HCT116 (cell line): ENCODE measurements around the gene GPR171. TPM values are rescaled to one million over a fixed set of nuclear protein-coding genes. Genes with fewer than 3 reads are reported as not detected.

Source experiments
- ATAC-seq: fragments of 200-7000 bp; cut with Tn5 transposase; 2 replicates; pipeline ENCODE4 v1.9.1; 2020; ENCODE audit warnings: mild to moderate bottlenecking, moderate library complexity
- BruUV-seq: library from RNA; stranded (reverse); fragments of 400-500 nt; replicated peaks from 2 replicates; lab custom pipeline; 2021; lab: Mats Ljungman, UMichigan
- CTCF ChIA-PET: fragments of 300-600 bp; sonication (Branson Sonifier 250); formaldehyde crosslinking; loops from one replicate; lab custom pipeline; 2021; ENCODE audit warnings: antibody characterized with exemption; lab: Charles Lee
- POLR2A ChIA-PET: fragments of 300-600, 350-600 bp; sonication (Branson Sonifier 250); formaldehyde crosslinking; loops from one replicate; lab custom pipeline; 2021; ENCODE audit warnings: antibody characterized with exemption; lab: Charles Lee
- RAD21 ChIA-PET, 2 experiments: fragments of 300-600 bp; sonication (Branson Sonifier 250); formaldehyde crosslinking; loops; one replicate each; lab custom pipeline; 2023; ENCODE audit warnings: low total read pairs in 2 of 2; ENCODE audit not compliant: uncharacterized antibody in 2 of 2, unreplicated experiment in 2 of 2, low non-redundant PET in 1 of 2; lab: Charles Lee
- DNase-seq: peaks from one replicate; pipeline ENCODE4 v3.0.0-alpha.2; 2010; ENCODE audit warnings: low read depth, low spot score
- H2AFZ ChIP-seq: fragments of 200-600 bp; shearing (Covaris generic), sonication (generic); 2 replicates; pipeline ENCODE4 v1.6.1; 2017; ENCODE audit warnings: low read depth, mixed run types, mixed read lengths, antibody characterized with exemption, low read length; ENCODE audit not compliant: poor library complexity, severe bottlenecking
- H3K27ac ChIP-seq: 2 replicates; pipeline ENCODE4 v1.5.1; 2012; ENCODE audit warnings: low read depth, low read length
- H3K27me3 ChIP-seq: fragments of 200-600 bp; sonication (generic); 2 replicates; pipeline ENCODE4 v1.6.1; 2016; ENCODE audit warnings: mixed run types, low read length, mixed read lengths; ENCODE audit not compliant: insufficient read depth
- H3K36me3 ChIP-seq, 2 experiments: fragments of 200-500 bp in 1 of 2; fragments of 200-600 bp in 1 of 2; sonication (Bioruptor generic) in 1 of 2; sonication (generic) in 1 of 2; 2 replicates each; pipeline versions ENCODE4 v1.5.1 to v1.6.1; 2014 to 2016; ENCODE audit warnings: low read length in 2 of 2, inconsistent platforms in 1 of 2, mixed read lengths in 1 of 2, mixed run types in 1 of 2; ENCODE audit not compliant: insufficient read depth in 2 of 2, control insufficient read depth in 1 of 2
- H3K4me1 ChIP-seq, 2 experiments: fragments of 200-600 bp in 1 of 2; sonication (generic) in 1 of 2; 2 replicates each; pipeline versions ENCODE4 v1.5.1 to v1.6.1; 2012 to 2017; ENCODE audit warnings: low read length in 2 of 2, inconsistent platforms in 1 of 2, mild to moderate bottlenecking in 1 of 2, mixed read lengths in 1 of 2, mixed run types in 1 of 2, moderate library complexity in 1 of 2; ENCODE audit not compliant: insufficient read depth in 2 of 2, control insufficient read depth in 1 of 2
- H3K4me2 ChIP-seq: fragments of 200-600 bp; sonication (generic); 2 replicates; pipeline ENCODE4 v1.6.1; 2017; ENCODE audit warnings: mixed run types, low read length, mixed read lengths
- H3K4me3 ChIP-seq, 2 experiments: fragments of 200-600 bp in 1 of 2; sonication (generic) in 1 of 2; replicated peaks in 1 of 2; 2 replicates each; pipeline ENCODE4 v1.5.1; 2011 to 2016; ENCODE audit warnings: low read length in 2 of 2, control low read depth in 1 of 2, low read depth in 1 of 2, mild to moderate bottlenecking in 1 of 2, mixed read lengths in 1 of 2, mixed run types in 1 of 2
- H3K79me2 ChIP-seq: fragments of 200-600 bp; sonication (generic); 2 replicates; pipeline ENCODE4 v1.6.1; 2017; ENCODE audit warnings: mild to moderate bottlenecking, mixed run types, low read length, moderate library complexity, mixed read lengths; ENCODE audit not compliant: insufficient read depth
- H3K9ac ChIP-seq: fragments of 200-600 bp; sonication (generic); 2 replicates; pipeline ENCODE4 v1.6.1; 2016; ENCODE audit warnings: low read length, mixed read lengths
- H3K9me2 ChIP-seq: fragments of 200-600 bp; sonication (generic), shearing (Covaris generic); 2 replicates; pipeline ENCODE4 v1.6.1; 2017; ENCODE audit warnings: mixed run types, mild to moderate bottlenecking, moderate library complexity; ENCODE audit not compliant: insufficient read depth
- H3K9me3 ChIP-seq, 2 experiments: fragments of 200-500 bp in 1 of 2; fragments of 200-600 bp in 1 of 2; sonication (Bioruptor generic) in 1 of 2; sonication (generic) in 1 of 2; 2 replicates each; pipeline ENCODE4 v1.6.1; 2014 to 2017; ENCODE audit warnings: low read length in 2 of 2, mixed read lengths in 2 of 2, inconsistent platforms in 1 of 2, low read depth in 1 of 2, mild to moderate bottlenecking in 1 of 2, mixed run types in 1 of 2, moderate library complexity in 1 of 2; ENCODE audit not compliant: control insufficient read depth in 1 of 2, insufficient read depth in 1 of 2
- H4K20me1 ChIP-seq: fragments of 200-600 bp; sonication (generic), shearing (Covaris generic); 2 replicates; pipeline ENCODE4 v1.6.1; 2017; ENCODE audit warnings: mixed run types, mild to moderate bottlenecking, moderate library complexity; ENCODE audit not compliant: insufficient read depth
- CEBPB ChIP-seq: IDR thresholded peaks from 2 replicates; pipeline ENCODE4 v1.6.1; 2012; ENCODE audit warnings: low read depth
- ELF1 ChIP-seq: IDR thresholded peaks from 2 replicates; pipeline ENCODE4 v1.6.1; 2012; ENCODE audit warnings: low read depth, borderline replicate concordance
- EZH2 ChIP-seq: fragments of 200-600 bp; sonication (generic); IDR thresholded peaks from 2 replicates; pipeline ENCODE4 v1.6.1; 2017; ENCODE audit warnings: antibody characterized with exemption, mixed run types
- EZH2phosphoT487 ChIP-seq: fragments of 200-600 bp; IDR thresholded peaks from 2 replicates; pipeline ENCODE4 v1.6.1; 2018; ENCODE audit warnings: antibody characterized with exemption, borderline replicate concordance
- JUND ChIP-seq: IDR thresholded peaks from 2 replicates; pipeline ENCODE4 v1.6.1; 2012
- POLR2AphosphoS5 ChIP-seq: IDR thresholded peaks from 2 replicates; pipeline ENCODE4 v1.6.1; 2011; ENCODE audit warnings: mild to moderate bottlenecking, low read depth, low read length, moderate library complexity
- RAD21 ChIP-seq: IDR thresholded peaks from 2 replicates; pipeline ENCODE4 v1.6.1; 2012; ENCODE audit warnings: low read depth, mild to moderate bottlenecking
- SIN3A ChIP-seq: IDR thresholded peaks from 2 replicates; pipeline ENCODE4 v1.6.1; 2012; ENCODE audit warnings: low read depth
- SP1 ChIP-seq: IDR thresholded peaks from 2 replicates; pipeline ENCODE4 v1.6.1; 2012; ENCODE audit warnings: low read depth
- SRF ChIP-seq: IDR thresholded peaks from 2 replicates; pipeline ENCODE4 v1.6.1; 2012; ENCODE audit warnings: low read depth
- ZFX ChIP-seq: fragments of 450-650 bp; IDR thresholded peaks from 2 replicates; pipeline ENCODE4 v1.6.1; 2017
- ZNF274 ChIP-seq: fragments of 200-500 bp; sonication (Bioruptor generic); IDR thresholded peaks from 2 replicates; pipeline ENCODE4 v1.6.1; 2014; ENCODE audit warnings: mild to moderate bottlenecking, low read depth, low read length, inconsistent platforms
- intact Hi-C: fragments of 100-400 bp; cut with micrococcal nuclease; formaldehyde crosslinking; loops from 2 replicates; pipeline ENCODE4 v1.10.0; 2022
- total RNA-seq: library from RNA; stranded (reverse); gene quantifications from one replicate; pipeline ENCODE4 v1.2.1, GENCODE V29; 2021; ENCODE audit not compliant: unreplicated experiment
- TF ChIP-seq, protein P1 (sequence below): IDR thresholded peaks from 2 replicates; pipeline ENCODE4 v1.6.1; 2012

GPR171 gene
- total RNA-seq, 1 experiment from 2014 or later: not detected

DNA sequence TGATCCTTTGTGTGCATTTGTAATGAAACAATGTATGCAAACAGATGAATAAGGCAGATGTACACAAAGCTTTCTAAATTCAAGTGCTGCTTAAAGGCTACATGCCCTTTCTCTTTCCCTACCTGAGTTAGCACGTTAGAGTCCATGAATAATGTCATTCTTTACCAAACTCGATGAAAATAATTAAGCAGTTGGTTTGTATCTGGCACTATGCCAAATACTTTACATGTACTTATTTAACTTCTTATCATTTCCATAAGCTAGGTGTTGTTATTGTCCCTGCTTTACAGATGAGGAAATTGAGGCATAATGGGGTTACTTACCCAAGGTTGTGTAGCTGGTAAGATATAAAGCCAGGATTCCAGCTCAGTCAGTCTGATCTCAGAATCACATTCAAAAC is 2.4 kb downstream of the GPR171 start:
- H3K4me2 ChIP-seq: no peak overlapping the region
- H3K27ac ChIP-seq: no peak overlapping the region
- no peaks in the 10 kb centered on the region for H3K27me3 ChIP-seq
- CTCF ChIA-PET: no interaction called here
- H3K36me3 ChIP-seq: no peaks in the 10 kb centered on the region
- H2AFZ ChIP-seq: no peak overlapping the region
- no TSS peak for BruUV-seq
- POLR2A ChIA-PET: no interaction called here
- no peaks in the 10 kb centered on the region for H3K9me3 ChIP-seq
- no peaks in the 10 kb centered on the region for H4K20me1 ChIP-seq
- RAD21 ChIA-PET: no interaction called here
- 0 out of 2 replicates have a peak, but pooled peaks cover 3% of the 10 kb centered on the region for H3K9me2 ChIP-seq
- DNase-seq (no peak), ATAC-seq (no peak)
- H3K4me1 ChIP-seq: no peaks in the 10 kb centered on the region
- TF ChIP-seq CEBPB (no peak), EZH2 (no peak), RAD21 (no peak), SP1 (no peak), EZH2phosphoT487 (no peak), ZFX (no peak), SRF (no peak), SIN3A (no peak), JUND (no peak), POLR2AphosphoS5 (no peak), ZNF274 (no peak), ELF1 (no peak)
- TF ChIP-seq, protein P1, sequence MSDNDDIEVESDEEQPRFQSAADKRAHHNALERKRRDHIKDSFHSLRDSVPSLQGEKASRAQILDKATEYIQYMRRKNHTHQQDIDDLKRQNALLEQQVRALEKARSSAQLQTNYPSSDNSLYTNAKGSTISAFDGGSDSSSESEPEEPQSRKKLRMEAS: no peak
- H3K4me3 ChIP-seq: no peak overlapping the region
- no peak overlapping the region for H3K9ac ChIP-seq
- no peaks in the 10 kb centered on the region for H3K79me2 ChIP-seq
- intact Hi-C loops: no loop called here
